Measurements from ENCODE around the gene SLC25A26.
"Not testable (repeated sequence)": the region's sequence is repeated elsewhere in the genome, so short reads cannot be mapped to it uniquely, and the experiment has no call there.

The SLC25A26 gene

GRCh38 chr3:66414846-66415245 is 194.0 kb downstream of the SLC25A26 start:
- no peak overlapping the region for H3K4me3 ChIP-seq (ENCODE audit: low read depth, low read length)
- TF ChIP-seq CTCF (IDR thresholded peaks at IDR 0.05; ENCODE audit: low read depth, low read length, missing control alignments): no peak
- DNase-seq (ENCODE audit: low read depth): no peak

- no peak overlapping the region for H3K4me3 ChIP-seq (ENCODE audit: low read depth, low read length)
- TF ChIP-seq CTCF (IDR thresholded peaks at IDR 0.05; ENCODE audit: low read depth, low read length, missing control alignments): no peak
- DNase-seq (ENCODE audit: low read depth): no peak
These were observed 195.1 kb downstream of the SLC25A26 start for GRCh38 chr3:66415867-66416428.

GRCh38 chr3:66416556-66417304 is 195.9 kb downstream of the SLC25A26 start:
- TF ChIP-seq CTCF (IDR thresholded peaks at IDR 0.05; ENCODE audit: low read depth, low read length, missing control alignments): no peak
- no peak for DNase-seq (ENCODE audit: low read depth)
- H3K4me3 ChIP-seq (ENCODE audit: low read depth, low read length): no peak overlapping the region

GRCh38 chr3:66418475-66418931 is 197.7 kb downstream of the SLC25A26 start:
- no peak for TF ChIP-seq CTCF (IDR thresholded peaks at IDR 0.05; ENCODE audit: low read depth, low read length, missing control alignments)
- no peak for DNase-seq (ENCODE audit: low read depth)
- no peak overlapping the region for H3K4me3 ChIP-seq (ENCODE audit: low read depth, low read length)

- TF ChIP-seq CTCF (IDR thresholded peaks at IDR 0.05; ENCODE audit: low read depth, low read length, missing control alignments): no peak
- DNase-seq (ENCODE audit: low read depth): no peak
- no peak overlapping the region for H3K4me3 ChIP-seq (ENCODE audit: low read depth, low read length)
These were observed 198.2 kb downstream of the SLC25A26 start for GRCh38 chr3:66419036-66419435.

- H3K4me3 ChIP-seq (ENCODE audit: low read depth, low read length); DNase-seq (ENCODE audit: low read depth): not testable (repeated sequence)
These were observed 200.3 kb downstream of the SLC25A26 start for GRCh38 chr3:66421144-66421543.

GRCh38 chr3:66421893-66422292 is 201.1 kb downstream of the SLC25A26 start:
- not testable (repeated sequence) for DNase-seq (ENCODE audit: low read depth); H3K4me3 ChIP-seq (ENCODE audit: low read depth, low read length)

- no peak for TF ChIP-seq CTCF (IDR thresholded peaks at IDR 0.05; ENCODE audit: low read depth, low read length, missing control alignments)
- no peak overlapping the region for H3K4me3 ChIP-seq (ENCODE audit: low read depth, low read length)
- no peak for DNase-seq (ENCODE audit: low read depth)
These were observed 203.0 kb downstream of the SLC25A26 start for GRCh38 chr3:66423791-66424190.

Data from GM12864 (cell line).